ENCODE results near the gene JPH2.

- TF ChIP-seq POLR2A (IDR thresholded peaks at IDR 0.05) (no peak), CTCF (IDR thresholded peaks at IDR 0.05) (no peak)
These were observed 32.4 kb downstream of the JPH2 start for GRCh38 chr20:44154521-44155001.
